Tibial nerve (tissue), 4 donors: ENCODE data around the gene ELMOD3. TPM values are rescaled to one million over a fixed set of nuclear protein-coding genes. Genes with fewer than 3 reads are reported as not detected.
"Not testable (repeated sequence)": the region's sequence is repeated elsewhere in the genome, so short reads cannot be mapped to it uniquely, and the experiment has no call there.

ENCODE experiments used
- DNase-seq, 2 donors: peaks; one replicate each; pipeline ENCODE4 v3.0.0-alpha.2; 2019; ENCODE audit warnings: low spot score in 2 of 2
- H3K27ac ChIP-seq, 4 donors: fragments of 200-600 bp; sonication (generic) in 3 of 4; one replicate each; pipeline ENCODE4 v1.5.1; 2017 to 2019; ENCODE audit warnings: mild to moderate bottlenecking in 1 of 4
- H3K27me3 ChIP-seq, 2 donors: fragments of 200-600 bp; sonication (generic) in 1 of 2; one replicate each; pipeline versions ENCODE4 v1.5.1 to v1.6.0; 2017 to 2019
- H3K36me3 ChIP-seq, 3 donors: fragments of 200-600 bp; sonication (generic); one replicate each; pipeline ENCODE4 v1.5.1; 2018 to 2019
- H3K4me1 ChIP-seq, 4 donors: fragments of 200-600 bp; sonication (generic) in 3 of 4; one replicate each; pipeline ENCODE4 v1.5.1; 2017 to 2019
- H3K4me3 ChIP-seq, 4 donors: fragments of 200-600 bp; sonication (generic) in 3 of 4; one replicate each; pipeline ENCODE4 v1.5.1; 2017 to 2019; ENCODE audit warnings: mild to moderate bottlenecking in 1 of 4, moderate library complexity in 1 of 4
- H3K9me3 ChIP-seq, 4 donors: fragments of 200-600 bp; sonication (generic) in 3 of 4; one replicate each; pipeline ENCODE4 v1.5.1; 2017 to 2019
- EP300 ChIP-seq, 2 donors: sonication (generic); formaldehyde crosslinking; IDR thresholded peaks; one replicate each; pipeline ENCODE4 v1.6.1; 2017; ENCODE audit warnings: antibody characterized with exemption in 2 of 2, mild to moderate bottlenecking in 1 of 2
- POLR2A ChIP-seq, 2 donors: fragments of 450-650 bp; IDR thresholded peaks; one replicate each; pipeline ENCODE4 v1.6.1; 2017; ENCODE audit warnings: antibody characterized with exemption in 2 of 2, mild to moderate bottlenecking in 2 of 2, moderate library complexity in 2 of 2
- WGBS, 2 donors: methylation state at CpG; one replicate each; pipeline ENCODE4 v1.1.5; 2018; 5-methylcytosine and 5-hydroxymethylcytosine counted together
- total RNA-seq, 4 donors: library from RNA; depleted of rRNA; stranded (reverse); fragments of >200 nt; gene quantifications; one replicate each; pipeline ENCODE4 v1.1.0, GENCODE V29; 2016
- TF ChIP-seq, protein P1 (sequence below), 5 experiments: fragments of 200-600 bp in 3 of 5; fragments of 450-650 bp in 2 of 5; sonication (generic) in 3 of 5; IDR thresholded peaks; one replicate each; pipeline ENCODE4 v1.5.1; 2016 to 2019; ENCODE audit warnings: antibody characterized with exemption in 5 of 5, mild to moderate bottlenecking in 3 of 5, moderate library complexity in 2 of 5

The ELMOD3 gene
- total RNA-seq, 4 donors from 2014 or later = 21.2 to 39.0 (median 35.4) TPM

DNA sequence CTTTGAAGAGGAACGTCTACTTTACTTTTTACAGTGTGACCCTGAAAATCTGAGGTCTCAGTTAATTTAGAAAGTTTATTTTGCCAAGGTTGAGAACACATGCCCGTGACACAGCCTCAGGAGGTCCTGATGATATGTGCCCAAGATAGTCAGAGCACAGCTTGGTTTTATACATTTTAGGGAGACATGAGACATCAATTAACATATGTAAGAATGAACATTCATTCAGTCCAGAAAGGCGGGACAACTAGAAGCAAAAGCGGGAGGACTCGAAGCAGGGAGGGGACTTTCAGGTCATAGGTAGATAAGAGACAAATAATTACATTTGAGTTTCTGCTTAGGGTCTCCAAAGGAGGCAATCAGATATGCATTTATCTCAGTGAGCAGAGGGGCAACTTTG lies 23.7 kb downstream of the ELMOD3 start:
- no peaks in the 10 kb centered on the region for H3K9me3 ChIP-seq
- H3K27ac ChIP-seq = no peak overlapping the region
- 90 to 95% methylated on average over 5 of the region's 5 CpGs for whole genome bisulfite sequencing, 2 donors
- no peaks in the 10 kb centered on the region for H3K4me1 ChIP-seq
- peaks cover 0 to 75% (median 4%) of the 10 kb centered on the region in 3 donors for H3K36me3 ChIP-seq
- TF ChIP-seq EP300 (IDR thresholded peaks at IDR 0.05) (no peak), POLR2A (IDR thresholded peaks at IDR 0.05) (no peak)
- TF ChIP-seq, protein P1, sequence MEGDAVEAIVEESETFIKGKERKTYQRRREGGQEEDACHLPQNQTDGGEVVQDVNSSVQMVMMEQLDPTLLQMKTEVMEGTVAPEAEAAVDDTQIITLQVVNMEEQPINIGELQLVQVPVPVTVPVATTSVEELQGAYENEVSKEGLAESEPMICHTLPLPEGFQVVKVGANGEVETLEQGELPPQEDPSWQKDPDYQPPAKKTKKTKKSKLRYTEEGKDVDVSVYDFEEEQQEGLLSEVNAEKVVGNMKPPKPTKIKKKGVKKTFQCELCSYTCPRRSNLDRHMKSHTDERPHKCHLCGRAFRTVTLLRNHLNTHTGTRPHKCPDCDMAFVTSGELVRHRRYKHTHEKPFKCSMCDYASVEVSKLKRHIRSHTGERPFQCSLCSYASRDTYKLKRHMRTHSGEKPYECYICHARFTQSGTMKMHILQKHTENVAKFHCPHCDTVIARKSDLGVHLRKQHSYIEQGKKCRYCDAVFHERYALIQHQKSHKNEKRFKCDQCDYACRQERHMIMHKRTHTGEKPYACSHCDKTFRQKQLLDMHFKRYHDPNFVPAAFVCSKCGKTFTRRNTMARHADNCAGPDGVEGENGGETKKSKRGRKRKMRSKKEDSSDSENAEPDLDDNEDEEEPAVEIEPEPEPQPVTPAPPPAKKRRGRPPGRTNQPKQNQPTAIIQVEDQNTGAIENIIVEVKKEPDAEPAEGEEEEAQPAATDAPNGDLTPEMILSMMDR (IDR thresholded peaks at IDR 0.05) = no peak
- no peak for DNase-seq
- no peaks in the 10 kb centered on the region for H3K27me3 ChIP-seq
- H3K4me3 ChIP-seq = no peak overlapping the region

DNA sequence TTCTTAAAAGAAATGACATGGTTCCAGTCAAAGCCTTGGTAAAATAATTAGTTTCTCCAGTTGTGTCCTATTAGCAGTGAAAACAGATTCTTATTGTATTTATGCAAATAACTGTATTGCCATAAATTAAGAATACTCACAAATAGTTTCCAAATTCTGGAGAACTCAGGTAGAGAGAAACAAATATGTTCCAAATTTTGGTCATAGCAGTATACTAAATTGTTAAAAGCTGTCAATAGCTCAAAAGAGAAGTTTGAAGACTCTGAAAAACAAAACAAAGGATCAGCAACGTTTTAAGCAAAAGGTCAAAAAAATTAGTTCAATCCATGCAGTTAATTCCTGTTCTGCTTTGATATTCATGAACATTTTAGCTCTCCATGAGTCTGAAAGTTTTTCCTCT lies 25.5 kb downstream of the ELMOD3 start:
- WGBS, 2 donors = 83 to 85% methylated on average over 1 of the region's 1 CpG
- TF ChIP-seq POLR2A (IDR thresholded peaks at IDR 0.05) (no peak), EP300 (IDR thresholded peaks at IDR 0.05) (no peak)
- TF ChIP-seq, protein P1 (IDR thresholded peaks at IDR 0.05) = no peak
- H3K27ac ChIP-seq = no peak overlapping the region
- peaks cover 0 to 80% (median 4%) of the 10 kb centered on the region in 3 donors for H3K36me3 ChIP-seq
- H3K4me3 ChIP-seq = no peak overlapping the region
- no peak for DNase-seq
- no peaks in the 10 kb centered on the region for H3K9me3 ChIP-seq
- H3K27me3 ChIP-seq = no peaks in the 10 kb centered on the region
- no peaks in the 10 kb centered on the region for H3K4me1 ChIP-seq

DNA sequence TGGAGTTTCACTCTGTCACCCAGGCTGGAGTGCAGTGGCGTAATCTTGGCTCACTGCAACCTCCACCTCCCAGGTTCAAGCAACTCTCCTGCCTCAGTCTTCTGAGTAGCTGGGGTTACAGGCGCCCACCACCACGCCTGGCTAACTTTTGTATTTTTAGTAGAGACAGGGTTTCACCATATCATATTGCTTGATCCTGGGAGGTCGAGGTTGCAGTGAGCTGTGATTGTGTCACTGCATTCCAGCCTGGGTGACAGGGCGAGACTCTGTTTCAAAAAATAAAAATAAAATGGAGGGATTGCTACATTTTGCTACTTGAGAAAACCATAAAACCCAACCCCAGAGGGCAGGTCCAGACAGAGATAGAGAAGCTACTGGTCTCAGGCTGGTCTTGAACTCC lies 28.6 kb downstream of the ELMOD3 start:
- H3K27ac ChIP-seq, H3K4me3 ChIP-seq, H3K9me3 ChIP-seq, H3K4me1 ChIP-seq, DNase-seq, H3K27me3 ChIP-seq: not testable (repeated sequence)
- H3K36me3 ChIP-seq = peaks cover 0 to 90% (median 0%) of the 10 kb centered on the region in 3 donors
- WGBS, 2 donors = 91% methylated on average over 5 of the region's 5 CpGs

DNA sequence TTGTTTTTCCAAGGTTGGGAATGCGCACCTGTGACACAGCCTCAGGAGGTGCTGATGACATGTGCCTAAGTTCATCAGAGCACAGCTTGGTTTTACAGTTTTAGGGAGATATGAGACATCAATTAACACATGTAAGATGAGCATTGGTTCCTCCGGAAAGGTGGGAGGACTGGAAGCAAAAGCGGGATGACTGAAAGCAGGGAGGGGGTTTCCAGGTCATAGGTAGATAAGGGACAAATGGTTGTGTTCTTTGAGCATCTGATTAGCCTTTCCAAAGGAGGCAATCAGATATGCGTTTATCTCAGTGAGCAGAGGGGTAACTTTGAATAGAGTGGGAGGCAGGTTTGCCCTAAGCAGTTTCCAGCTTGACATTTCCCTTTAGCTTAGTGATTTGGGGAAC lies 29.3 kb downstream of the ELMOD3 start:
- no peak overlapping the region for H3K4me3 ChIP-seq
- DNase-seq = no peak
- 87 to 90% methylated on average over 4 of the region's 4 CpGs for WGBS, 2 donors
- no peaks in the 10 kb centered on the region for H3K27me3 ChIP-seq
- H3K4me1 ChIP-seq = no peaks in the 10 kb centered on the region
- H3K9me3 ChIP-seq = no peaks in the 10 kb centered on the region
- H3K27ac ChIP-seq = no peak overlapping the region
- TF ChIP-seq EP300 (IDR thresholded peaks at IDR 0.05) (no peak), POLR2A (IDR thresholded peaks at IDR 0.05) (no peak)
- TF ChIP-seq, protein P1 (IDR thresholded peaks at IDR 0.05) = no peak
- peaks cover 0 to 90% (median 2%) of the 10 kb centered on the region in 3 donors for H3K36me3 ChIP-seq

DNA sequence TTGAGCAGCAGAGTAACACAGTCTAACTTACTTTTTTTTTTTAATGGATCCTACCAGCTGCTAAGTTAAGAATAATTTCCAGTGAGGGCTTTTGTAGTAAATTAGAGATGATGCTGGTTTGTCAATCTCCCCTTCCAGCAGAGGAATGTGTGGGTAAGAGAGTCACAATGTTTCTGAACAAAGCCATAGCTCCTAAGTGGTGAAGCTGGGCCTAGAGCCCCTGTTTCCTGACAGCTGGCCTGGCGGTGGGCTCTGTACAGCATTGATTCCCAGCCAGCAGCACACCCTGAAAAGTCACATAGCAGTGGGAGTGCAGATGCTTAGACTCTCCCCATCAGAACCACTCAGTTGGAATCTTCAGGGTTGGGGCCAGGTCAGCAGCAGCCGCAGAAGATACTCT lies 31.2 kb downstream of the ELMOD3 start:
- 78 to 91% methylated on average over 2 of the region's 2 CpGs for WGBS, 2 donors
- Histone ChIP-seq H3K4me1 (no peaks in the 10 kb centered on the region), H3K9me3 (no peaks in the 10 kb centered on the region), H3K36me3 (peaks cover 0 to 90% (median 4%) of the 10 kb centered on the region in 3 donors), H3K4me3 (no peak overlapping the region), H3K27ac (no peak overlapping the region), H3K27me3 (no peaks in the 10 kb centered on the region)
- DNase-seq = no peak
- TF ChIP-seq, protein P1 (IDR thresholded peaks at IDR 0.05) = no peak
- TF ChIP-seq POLR2A (IDR thresholded peaks at IDR 0.05) (no peak), EP300 (IDR thresholded peaks at IDR 0.05) (no peak)

DNA sequence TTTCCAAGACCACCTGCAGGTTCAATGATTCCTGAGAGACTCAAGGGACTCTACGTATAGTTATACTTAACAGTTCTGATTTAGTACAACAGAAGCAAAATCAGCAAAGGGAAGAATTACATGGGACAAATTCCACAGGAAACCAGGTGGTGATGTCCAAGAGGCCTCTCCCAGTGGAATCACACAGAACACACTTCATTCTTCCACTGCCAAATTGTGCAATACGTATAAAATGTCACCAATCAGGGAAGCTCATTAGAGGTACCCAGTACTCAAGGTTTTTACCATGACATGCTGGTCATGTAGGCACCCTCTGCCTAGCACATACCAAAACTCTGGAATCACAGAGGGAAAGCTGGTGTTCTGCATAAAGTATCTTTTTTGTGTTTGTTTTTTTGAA lies 33.2 kb downstream of the ELMOD3 start:
- Histone ChIP-seq H3K27me3 (no peaks in the 10 kb centered on the region), H3K27ac (no peak overlapping the region), H3K4me3 (no peak overlapping the region), H3K36me3 (peaks cover 0 to 93% (median 4%) of the 10 kb centered on the region in 3 donors), H3K9me3 (no peaks in the 10 kb centered on the region), H3K4me1 (no peaks in the 10 kb centered on the region)
- WGBS, 2 donors = 88 to 89% methylated on average over 2 of the region's 2 CpGs
- DNase-seq = no peak
- TF ChIP-seq, protein P1 (IDR thresholded peaks at IDR 0.05) = no peak
- TF ChIP-seq POLR2A (IDR thresholded peaks at IDR 0.05) (no peak), EP300 (IDR thresholded peaks at IDR 0.05) (no peak)
